Measurements from ENCODE around the gene KRCC1.
A peak's percentile ranks its signal among the peaks of the same experiment; 100 is the strongest.

Gene KRCC1

DNA sequence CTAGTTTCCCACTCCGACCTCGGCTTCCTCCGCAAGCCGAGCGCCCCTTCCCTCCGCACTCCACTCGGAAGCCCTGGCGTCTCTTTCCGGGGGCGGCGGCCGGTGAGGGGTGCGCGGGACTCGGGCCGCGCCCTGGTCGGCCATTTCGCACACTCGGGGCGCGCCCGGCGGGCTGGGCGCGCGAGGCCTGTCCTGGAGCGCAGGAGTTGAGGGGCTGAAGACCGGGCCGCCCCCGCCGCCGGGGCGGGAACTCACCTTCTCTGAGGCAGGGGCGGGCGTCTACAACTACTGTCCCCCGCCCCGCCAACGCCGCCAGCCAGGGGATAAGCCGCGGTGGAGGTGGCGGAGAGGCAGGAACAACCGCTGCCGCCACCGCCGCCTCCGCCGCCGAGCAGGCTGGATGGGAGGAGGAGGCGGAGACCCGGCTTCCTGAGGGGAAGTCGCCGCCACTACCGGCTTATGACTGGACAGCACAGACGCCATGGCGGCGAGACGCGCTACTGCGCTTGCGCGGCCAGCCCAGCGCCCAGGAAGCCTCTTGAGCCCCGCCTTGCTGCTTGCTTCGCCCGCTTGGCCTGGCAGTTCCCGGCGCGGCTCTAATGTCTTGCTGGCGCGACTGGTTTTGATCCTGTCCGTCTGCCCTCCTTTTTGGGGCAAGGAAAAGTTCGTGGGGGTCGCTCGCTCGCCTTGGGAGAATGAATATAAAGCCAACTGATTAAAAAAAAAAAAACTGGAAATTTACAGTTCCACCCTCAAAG is at the start of gene KRCC1:
Gene KRCC1 (minus strand): TSS at position 413 of the 758 bp plus-strand sequence. CDS start 27,220 bp downstream, outside the sequence.
- DNase-seq, result peak; percentile 95

- DNase-seq, result no peak
Observed at GRCh38 chr2:88100489-88100858, 44.9 kb upstream of the KRCC1 start.

GRCh38 chr2:88099798-88100488 is 44.4 kb upstream of the KRCC1 start:
- no peak for DNase-seq

- DNase-seq, result no peak
Observed at GRCh38 chr2:88098558-88098900, 42.9 kb upstream of the KRCC1 start.

GRCh38 chr2:88097891-88098557 is 42.4 kb upstream of the KRCC1 start:
- DNase-seq, result no peak

GRCh38 chr2:88097192-88097591 is 41.6 kb upstream of the KRCC1 start:
- DNase-seq, result no peak

DNA sequence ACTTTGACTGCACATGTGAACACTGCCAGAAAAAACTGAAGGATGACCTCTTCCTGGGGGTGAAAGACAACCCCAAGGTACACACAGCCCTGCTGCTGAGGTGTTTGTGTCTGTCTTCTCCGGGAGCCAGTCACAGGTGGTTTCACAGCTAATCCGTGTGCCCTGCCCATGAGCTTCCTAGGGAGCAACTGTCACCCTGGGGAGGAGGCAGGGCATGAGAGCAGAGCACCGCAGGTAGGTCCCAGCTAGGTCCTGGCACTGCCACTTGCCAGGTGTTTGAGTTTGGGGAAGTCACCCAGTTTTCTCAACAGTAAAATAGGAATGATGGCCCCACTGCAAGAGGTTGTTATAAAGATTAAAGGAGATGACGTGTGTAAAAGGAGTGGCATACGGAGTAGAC is 41.1 kb upstream of the KRCC1 start:
- DNase-seq, result no peak

DNA sequence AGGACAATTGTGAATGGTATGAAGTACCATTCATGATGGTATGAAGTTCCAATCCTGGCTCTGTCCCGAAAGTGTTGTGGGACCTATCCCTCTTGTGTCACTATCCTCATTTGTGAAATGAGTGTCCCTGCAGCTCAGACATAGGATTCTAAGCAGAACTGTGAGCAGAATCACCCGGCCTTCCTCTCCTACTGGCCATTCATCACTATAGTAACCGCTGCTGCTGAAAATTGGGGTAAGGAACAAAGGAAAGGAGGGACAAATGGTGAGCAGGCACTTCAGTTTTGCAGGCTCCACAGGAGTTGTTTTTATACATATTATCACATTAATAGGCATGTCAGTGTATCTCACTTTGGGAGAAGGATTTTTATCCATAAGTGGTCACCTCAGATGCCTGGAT is 39.4 kb upstream of the KRCC1 start:
- DNase-seq, result no peak

DNA sequence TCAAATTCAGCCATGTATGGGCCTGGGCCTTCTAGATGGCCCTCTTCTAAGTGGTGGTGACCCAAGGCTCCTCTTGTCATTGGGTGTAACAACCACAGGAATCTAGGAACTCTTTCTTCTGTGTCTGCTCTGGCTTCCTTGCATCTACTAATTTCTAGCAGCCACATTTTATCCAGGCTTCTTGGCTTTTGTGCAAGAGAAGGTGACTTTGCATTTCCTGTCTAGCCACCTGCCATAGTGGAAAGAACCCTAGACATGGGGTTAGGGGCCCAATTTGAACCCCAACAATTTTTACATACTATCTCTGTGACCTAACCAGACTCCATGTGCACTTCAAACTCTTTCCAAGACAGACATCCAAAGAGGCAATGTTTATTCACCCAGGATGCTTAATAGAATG is 37.2 kb upstream of the KRCC1 start:
- DNase-seq, result no peak

GRCh38 chr2:88091943-88092342 is 36.4 kb upstream of the KRCC1 start:
- DNase-seq, result no peak

DNA sequence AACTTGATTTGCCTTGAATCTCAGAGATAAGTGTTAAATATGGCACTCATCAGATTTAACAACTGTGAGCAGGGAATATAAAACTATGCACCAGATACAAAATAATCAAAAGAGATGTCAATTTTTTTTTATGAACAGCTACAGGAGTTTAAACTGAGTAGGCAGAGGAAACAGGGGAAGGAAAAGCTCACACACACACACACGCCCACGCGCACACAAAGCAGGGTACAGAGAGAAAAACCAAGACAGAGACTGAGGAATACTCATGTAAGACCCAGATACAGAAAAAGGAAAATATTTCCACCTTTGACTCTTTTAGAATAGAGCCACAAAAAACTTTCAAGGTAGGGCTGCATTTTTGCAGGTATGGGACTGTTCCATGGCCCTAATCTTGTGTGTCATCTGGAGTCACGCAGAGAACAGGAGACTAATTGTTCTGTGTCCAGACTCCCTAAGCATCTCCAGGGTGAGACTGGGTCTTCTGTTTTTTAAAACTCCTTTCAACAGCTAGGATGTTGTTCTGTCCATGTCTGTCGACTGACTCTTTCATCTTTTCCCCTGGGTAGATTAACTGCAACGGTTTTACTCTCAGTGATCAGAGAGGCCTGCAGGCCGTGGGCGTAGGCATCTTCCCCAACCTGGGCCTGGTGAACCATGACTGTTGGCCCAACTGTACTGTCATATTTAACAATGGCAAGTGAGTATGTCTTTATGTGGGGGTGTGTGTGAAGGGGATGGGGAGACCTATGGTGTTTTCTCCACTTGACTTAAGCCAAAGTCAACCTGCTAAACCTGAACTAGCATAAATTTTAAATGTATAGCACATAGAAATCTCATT is 35.1 kb upstream of the KRCC1 start:
- DNase-seq, result no peak

DNA sequence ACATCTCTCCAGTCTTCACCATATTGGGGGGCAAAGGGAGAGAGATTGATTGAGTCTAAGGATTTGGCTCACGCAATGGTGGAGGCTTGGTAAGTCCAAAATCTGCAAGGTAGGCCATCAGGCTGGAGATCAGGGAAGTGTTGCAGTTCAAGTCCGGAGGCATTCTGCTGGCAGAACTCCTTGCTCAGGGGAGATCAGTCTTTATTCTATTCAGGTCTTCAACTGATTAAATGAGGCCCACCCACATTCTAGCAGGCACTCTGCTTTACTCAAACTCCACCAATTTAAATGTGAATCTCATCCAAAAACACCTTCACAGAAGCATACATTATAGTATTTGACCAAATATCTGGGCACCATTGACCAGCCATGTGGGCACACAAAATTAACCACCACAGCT is 33.4 kb upstream of the KRCC1 start:
- no peak for DNase-seq

DNA sequence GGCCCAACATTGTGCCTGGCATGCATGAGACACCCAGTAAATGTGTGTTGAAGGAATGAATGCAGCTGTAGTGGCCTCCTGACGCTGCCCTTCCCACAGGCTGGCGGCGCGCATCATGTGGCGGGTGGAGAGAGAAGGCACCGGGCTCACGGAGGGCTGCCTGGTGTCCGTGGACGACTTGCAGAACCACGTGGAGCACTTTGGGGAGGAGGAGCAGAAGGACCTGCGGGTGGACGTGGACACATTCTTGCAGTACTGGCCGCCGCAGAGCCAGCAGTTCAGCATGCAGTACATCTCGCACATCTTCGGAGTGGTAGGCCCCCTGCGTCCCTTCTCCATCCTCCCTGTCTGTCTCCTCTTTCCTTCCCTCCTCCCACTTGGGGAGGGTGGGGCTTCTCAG is 32.2 kb upstream of the KRCC1 start:
- DNase-seq, result no peak

DNA sequence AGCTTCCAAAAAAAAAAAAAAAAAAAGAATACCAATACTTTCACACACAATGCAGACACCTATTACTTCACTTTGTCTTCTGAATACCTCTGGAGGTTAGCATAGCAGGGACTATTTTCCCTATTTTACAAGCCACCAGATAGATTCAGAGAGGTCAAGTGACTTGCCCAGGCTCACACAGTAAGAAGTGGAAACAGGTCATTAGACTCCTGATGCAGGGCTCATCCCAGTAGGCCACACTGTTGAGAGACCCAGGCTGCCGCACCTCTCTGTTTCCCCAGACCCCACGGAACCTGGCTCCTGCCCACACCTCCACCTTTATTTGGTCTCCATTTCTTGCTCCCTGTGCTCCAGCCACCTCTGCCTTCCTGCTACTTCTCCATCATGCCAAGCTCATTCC is 31.5 kb upstream of the KRCC1 start:
- no peak for DNase-seq

GRCh38 chr2:88086401-88086800 is 30.8 kb upstream of the KRCC1 start:
- no peak for DNase-seq

- DNase-seq, result no peak
Observed at GRCh38 chr2:88085602-88086001, 30.0 kb upstream of the KRCC1 start.

- DNase-seq, result no peak
Observed at GRCh38 chr2:88085099-88085498, 29.5 kb upstream of the KRCC1 start.

- no peak for DNase-seq
Observed at GRCh38 chr2:88082781-88083180, 27.2 kb upstream of the KRCC1 start.

GRCh38 chr2:88081924-88082608 is 26.5 kb upstream of the KRCC1 start:
- DNase-seq, result no peak

DNA sequence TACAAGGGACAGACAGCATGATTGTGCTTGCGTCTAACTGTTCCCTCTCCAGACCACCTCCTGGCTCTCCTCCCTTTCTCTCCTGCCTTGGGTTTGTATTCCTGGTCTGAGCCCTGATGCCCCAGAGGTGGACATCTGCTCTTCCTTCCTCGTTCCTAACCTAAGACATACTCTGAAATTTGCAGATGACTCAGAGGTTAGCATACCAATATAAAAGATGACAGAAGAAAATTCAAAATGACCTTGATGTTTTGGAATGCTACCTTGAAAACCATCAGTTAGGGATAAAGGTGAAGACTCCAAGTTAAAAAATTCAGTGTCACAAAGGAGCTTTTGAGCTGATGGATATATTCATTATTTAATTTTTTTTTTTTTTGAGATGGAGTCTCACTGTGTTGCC is 25.0 kb upstream of the KRCC1 start:
- no peak for DNase-seq

- DNase-seq, result no peak
Observed at GRCh38 chr2:88078643-88079172, 23.1 kb upstream of the KRCC1 start.

DNA sequence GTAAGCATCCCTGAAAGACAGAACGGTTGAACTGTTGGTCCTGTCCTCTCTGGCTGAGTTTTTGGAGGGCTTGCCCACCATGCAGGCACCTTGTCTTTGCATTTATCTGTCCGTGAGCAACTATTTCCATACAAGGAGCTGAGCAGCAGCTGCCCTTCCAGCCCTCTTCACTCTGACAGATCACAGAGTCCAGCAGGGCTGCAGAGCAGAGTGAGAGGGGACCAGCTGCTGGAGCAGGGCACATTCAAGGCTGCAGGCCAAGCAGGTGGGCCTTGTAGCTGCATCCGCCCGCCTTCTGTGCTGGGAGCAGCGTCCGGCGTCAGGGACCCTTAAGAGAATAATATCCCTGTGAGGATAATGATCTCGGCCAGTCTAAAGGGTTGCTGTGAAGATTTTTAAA is 21.5 kb upstream of the KRCC1 start:
- no peak for DNase-seq

Data from activated CD8-positive, alpha-beta memory T cell treated with anti-CD3 and anti-CD28 coated beads for 24 hours (primary cell).